Measurements from ENCODE around the gene GPR183. TPM values are rescaled to one million over a fixed set of nuclear protein-coding genes. Genes with fewer than 3 reads are reported as not detected.

GPR183 gene
- total RNA-seq, 4 donors from 2014 or later = 3.0 to 14.6 (median 6.5) TPM

GRCh38 chr13:99295488-99296252, 11.5 kb downstream of the GPR183 start:
- WGBS, 2 donors (ENCODE audit: low coverage in 1 of 2) = 81 to 95% methylated on average over 8 to 12 of the region's 12 CpGs
- no peaks in the 10 kb centered on the region for H3K27me3 ChIP-seq
- TF ChIP-seq CTCF (IDR thresholded peaks at IDR 0.05) (no peak), POLR2AphosphoS5 (IDR thresholded peaks at IDR 0.05) (no peak), POLR2A (IDR thresholded peaks at IDR 0.05) (no peak), EP300 (IDR thresholded peaks at IDR 0.05; ENCODE audit: low read depth) (no peak)
- H3K36me3 ChIP-seq = no peaks in the 10 kb centered on the region
- intact Hi-C loops (cut with DNase I; ENCODE audit: low total_unique reads) (no loop called here), in situ Hi-C loops (cut with MboI; ENCODE audit: low pct_ligation_motif_present in 1 of 4, low pct_unique_long_range_greater_than_20kb in 1 of 4, low sequenced_read_pairs in 3 of 4) (no loop called here)
- H3K27ac ChIP-seq = peak overlapping the region in 3 of 4 donors; percentile 5 to 24 (median 20)
- no peak for DNase-seq
- no peak overlapping the region for H3K4me3 ChIP-seq
- H3K9me3 ChIP-seq = no peaks in the 10 kb centered on the region
- H3K4me1 ChIP-seq = peaks cover 0 to 45% (median 8%) of the 10 kb centered on the region in 4 donors

- Histone ChIP-seq H3K36me3 (no peaks in the 10 kb centered on the region), H3K27ac (no peak overlapping the region), H3K9me3 (no peaks in the 10 kb centered on the region), H3K4me1 (peaks cover 0 to 45% (median 8%) of the 10 kb centered on the region in 4 donors), H3K4me3 (no peak overlapping the region), H3K27me3 (no peaks in the 10 kb centered on the region)
- in situ Hi-C loops (cut with MboI; ENCODE audit: low pct_ligation_motif_present in 1 of 4, low pct_unique_long_range_greater_than_20kb in 1 of 4, low sequenced_read_pairs in 3 of 4) (no loop called here), intact Hi-C loops (cut with DNase I; ENCODE audit: low total_unique reads) (no loop called here)
- no peak for DNase-seq
- WGBS, 2 donors (ENCODE audit: low coverage in 1 of 2) = 68 to 86% methylated on average over 5 to 7 of the region's 7 CpGs
- TF ChIP-seq EP300 (IDR thresholded peaks at IDR 0.05; ENCODE audit: low read depth) = no peak
- no peak for TF ChIP-seq POLR2AphosphoS5 (IDR thresholded peaks at IDR 0.05)
- TF ChIP-seq CTCF (IDR thresholded peaks at IDR 0.05) = no peak
- no peak for TF ChIP-seq POLR2A (IDR thresholded peaks at IDR 0.05)
Measured at GRCh38 chr13:99294958-99295357, 12.2 kb downstream of the GPR183 start.

- in situ Hi-C loops (cut with MboI; ENCODE audit: low pct_ligation_motif_present in 1 of 4, low pct_unique_long_range_greater_than_20kb in 1 of 4, low sequenced_read_pairs in 3 of 4) (no loop called here), intact Hi-C loops (cut with DNase I; ENCODE audit: low total_unique reads) (no loop called here)
- Histone ChIP-seq H3K9me3 (no peaks in the 10 kb centered on the region), H3K4me1 (peaks cover 0 to 49% (median 9%) of the 10 kb centered on the region in 4 donors), H3K4me3 (no peak overlapping the region), H3K27me3 (no peaks in the 10 kb centered on the region), H3K36me3 (no peaks in the 10 kb centered on the region), H3K27ac (peak overlapping the region; percentile 15 to 45 (median 21))
- DNase-seq = no peak
- TF ChIP-seq POLR2A (IDR thresholded peaks at IDR 0.05) = no peak
- no peak for TF ChIP-seq POLR2AphosphoS5 (IDR thresholded peaks at IDR 0.05)
Measured at GRCh38 chr13:99294198-99294597, 13.0 kb downstream of the GPR183 start.

- no peaks in the 10 kb centered on the region for H3K27me3 ChIP-seq
- TF ChIP-seq POLR2AphosphoS5 (IDR thresholded peaks at IDR 0.05) = no peak
- TF ChIP-seq CTCF (IDR thresholded peaks at IDR 0.05) = no peak
- TF ChIP-seq POLR2A (IDR thresholded peaks at IDR 0.05) = no peak
- no peak for TF ChIP-seq EP300 (IDR thresholded peaks at IDR 0.05; ENCODE audit: low read depth)
- 78 to 94% methylated on average over 2 of the region's 2 CpGs for WGBS, 2 donors (ENCODE audit: low coverage in 1 of 2)
- H3K9me3 ChIP-seq = no peaks in the 10 kb centered on the region
- peaks cover 0 to 57% (median 12%) of the 10 kb centered on the region in 4 donors for H3K4me1 ChIP-seq
- intact Hi-C loops (cut with DNase I; ENCODE audit: low total_unique reads) = no loop called here
- H3K4me3 ChIP-seq = no peak overlapping the region
- H3K27ac ChIP-seq = peak overlapping the region in 1 of 4 donors; percentile 21
- H3K36me3 ChIP-seq = no peaks in the 10 kb centered on the region
- in situ Hi-C loops (cut with MboI; ENCODE audit: low pct_ligation_motif_present in 1 of 4, low pct_unique_long_range_greater_than_20kb in 1 of 4, low sequenced_read_pairs in 3 of 4) = no loop called here
- no peak for DNase-seq
Measured at GRCh38 chr13:99293178-99293577, 14.0 kb downstream of the GPR183 start.

Measured in transverse colon (tissue), 4 donors.